ENCODE measurements around the gene TMOD1. TPM values are rescaled to one million over a fixed set of nuclear protein-coding genes. Genes with fewer than 3 reads are reported as not detected.
A peak's percentile ranks its signal among the peaks of the same experiment; 100 is the strongest.
"Not testable (repeated sequence)": the region's sequence is repeated elsewhere in the genome, so short reads cannot be mapped to it uniquely, and the experiment has no call there.

Gene TMOD1
- total and polyA plus RNA-seq, 11 donors = 96.4 to 201 (median 158) TPM

- ATAC-seq (no peak), DNase-seq (peak in 1 of 5 donors; percentile 0)
- intact Hi-C loops (cut with DNase I) = no loop called here
- WGBS, 4 donors = 75 to 88% (median 84%) methylated on average over 11 of the region's 11 CpGs
- H3K4me1 ChIP-seq = peaks cover 0 to 26% (median 7%) of the 10 kb centered on the region in 12 donors
- peaks cover 0 to 27% (median 6%) of the 10 kb centered on the region in 9 donors for H3K36me3 ChIP-seq
- no peaks in the 10 kb centered on the region for H3K27me3 ChIP-seq
- TF ChIP-seq CTCF (IDR thresholded peaks at IDR 0.05) = no peak
- no peak for TF ChIP-seq POLR2A (IDR thresholded peaks at IDR 0.05)
- H3K4me3 ChIP-seq = peak overlapping the region in 4 of 12 donors; percentile 8 to 44 (median 12)
- no peaks in the 10 kb centered on the region for H3K9me3 ChIP-seq
- H3K27ac ChIP-seq = no peak overlapping the region
These were observed 74.3 kb downstream of the TMOD1 start for GRCh38 chr9:97575673-97576200.

- DNase-seq (peak in 1 of 5 donors; percentile 17), ATAC-seq (peak in 3 of 4 donors; percentile 33 to 48 (median 37))
- peaks cover 0 to 26% (median 3%) of the 10 kb centered on the region in 9 donors for H3K36me3 ChIP-seq
- intact Hi-C loops (cut with DNase I) = no loop called here
- 60 to 80% (median 69%) methylated on average over 5 of the region's 5 CpGs for WGBS, 4 donors
- H3K9me3 ChIP-seq = no peaks in the 10 kb centered on the region
- no peaks in the 10 kb centered on the region for H3K27me3 ChIP-seq
- peaks cover 0 to 13% (median under 1%) of the 10 kb centered on the region in 12 donors for H3K4me1 ChIP-seq
- TF ChIP-seq POLR2A (IDR thresholded peaks at IDR 0.05) (no peak), CTCF (IDR thresholded peaks at IDR 0.05) (no peak)
- H3K27ac ChIP-seq = no peak overlapping the region
- no peak overlapping the region for H3K4me3 ChIP-seq
These were observed 75.6 kb downstream of the TMOD1 start for GRCh38 chr9:97577051-97577450.

- peaks cover 0 to 14% (median 3%) of the 10 kb centered on the region in 9 donors for H3K36me3 ChIP-seq
- H3K27ac ChIP-seq = no peak overlapping the region
- H3K27me3 ChIP-seq = no peaks in the 10 kb centered on the region
- intact Hi-C loops (cut with DNase I) = no loop called here
- no peak overlapping the region for H3K4me3 ChIP-seq
- DNase-seq = no peak
- peak in 2 of 4 donors; percentile 52 to 61 for ATAC-seq
- TF ChIP-seq POLR2A (IDR thresholded peaks at IDR 0.05) = no peak
- no peak for TF ChIP-seq CTCF (IDR thresholded peaks at IDR 0.05)
- H3K9me3 ChIP-seq = no peaks in the 10 kb centered on the region
- 37 to 59% (median 52%) methylated on average over 5 of the region's 5 CpGs for WGBS, 4 donors
- peaks cover 0 to 7% (median 0%) of the 10 kb centered on the region in 12 donors for H3K4me1 ChIP-seq
These were observed 77.4 kb downstream of the TMOD1 start for GRCh38 chr9:97578846-97579245.

- H3K36me3 ChIP-seq = peaks cover 0 to 14% (median 3%) of the 10 kb centered on the region in 9 donors
- TF ChIP-seq CTCF (IDR thresholded peaks at IDR 0.05) (no peak), POLR2A (IDR thresholded peaks at IDR 0.05) (no peak)
- 42 to 45% (median 44%) methylated on average over 2 of the region's 2 CpGs for WGBS, 4 donors
- H3K9me3 ChIP-seq = no peaks in the 10 kb centered on the region
- H3K4me3 ChIP-seq = no peak overlapping the region
- peaks cover 0 to 7% (median 0%) of the 10 kb centered on the region in 12 donors for H3K4me1 ChIP-seq
- DNase-seq = no peak
- no peak overlapping the region for H3K27ac ChIP-seq
- H3K27me3 ChIP-seq = no peaks in the 10 kb centered on the region
- intact Hi-C loops (cut with DNase I) = no loop called here
- ATAC-seq = peak in 1 of 4 donors; percentile 22
These were observed 78.4 kb downstream of the TMOD1 start for GRCh38 chr9:97579914-97580313.

- H3K27me3 ChIP-seq; H3K4me3 ChIP-seq; intact Hi-C loops (cut with DNase I); H3K36me3 ChIP-seq; DNase-seq; H3K27ac ChIP-seq; H3K4me1 ChIP-seq; H3K9me3 ChIP-seq; ATAC-seq: not testable (repeated sequence)
- WGBS, 4 donors = 40 to 67% methylated on average over 1 of the region's 3 CpGs; no CpG with 5 or more reads in 2 of the 4 donors
These were observed 80.1 kb downstream of the TMOD1 start for GRCh38 chr9:97581590-97581989.

- H3K27ac ChIP-seq; ATAC-seq; DNase-seq; H3K27me3 ChIP-seq; H3K9me3 ChIP-seq; intact Hi-C loops (cut with DNase I); H3K4me3 ChIP-seq; H3K4me1 ChIP-seq: not testable (repeated sequence)
- H3K36me3 ChIP-seq = peaks cover 0 to 16% (median 0%) of the 10 kb centered on the region in 9 donors
- WGBS, 4 donors = no CpG with 5 or more reads among the region's 2 CpGs
These were observed 83.3 kb downstream of the TMOD1 start for GRCh38 chr9:97584778-97585177.

GRCh38 chr9:97586909-97587308 lies 85.4 kb downstream of the TMOD1 start:
- ATAC-seq; intact Hi-C loops (cut with DNase I); H3K4me3 ChIP-seq; H3K27me3 ChIP-seq; H3K9me3 ChIP-seq; H3K4me1 ChIP-seq; H3K27ac ChIP-seq; DNase-seq: not testable (repeated sequence)
- WGBS, 4 donors = 92 to 96% (median 94%) methylated on average over 3 to 7 of the region's 7 CpGs
- peaks cover 0 to 25% (median 6%) of the 10 kb centered on the region in 9 donors for H3K36me3 ChIP-seq
